Measurements from ENCODE around the gene RDX. TPM values are rescaled to one million over a fixed set of nuclear protein-coding genes. Genes with fewer than 3 reads are reported as not detected.

RDX gene
- total RNA-seq, 1 experiment from 2014 or later: 77.4 TPM

DNA sequence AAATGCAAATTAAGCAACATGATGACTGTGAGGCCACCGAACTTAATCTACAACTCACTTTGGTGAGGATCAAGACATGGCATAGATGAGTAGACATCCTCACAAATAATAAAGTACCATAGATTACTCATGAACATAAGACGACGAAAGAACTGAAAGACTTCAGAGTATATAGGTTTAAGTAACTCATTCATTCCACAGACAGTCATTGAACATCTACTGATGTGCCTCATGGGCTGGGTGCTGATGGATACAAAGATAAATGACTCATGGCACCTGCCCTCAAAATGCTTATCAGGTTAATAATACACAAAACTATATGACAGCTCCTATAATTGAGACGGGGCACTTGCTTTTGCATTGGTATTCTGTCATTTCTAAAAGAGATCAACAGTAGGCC is 139.9 kb downstream of the RDX start (continued):
- TF ChIP-seq, protein P1, sequence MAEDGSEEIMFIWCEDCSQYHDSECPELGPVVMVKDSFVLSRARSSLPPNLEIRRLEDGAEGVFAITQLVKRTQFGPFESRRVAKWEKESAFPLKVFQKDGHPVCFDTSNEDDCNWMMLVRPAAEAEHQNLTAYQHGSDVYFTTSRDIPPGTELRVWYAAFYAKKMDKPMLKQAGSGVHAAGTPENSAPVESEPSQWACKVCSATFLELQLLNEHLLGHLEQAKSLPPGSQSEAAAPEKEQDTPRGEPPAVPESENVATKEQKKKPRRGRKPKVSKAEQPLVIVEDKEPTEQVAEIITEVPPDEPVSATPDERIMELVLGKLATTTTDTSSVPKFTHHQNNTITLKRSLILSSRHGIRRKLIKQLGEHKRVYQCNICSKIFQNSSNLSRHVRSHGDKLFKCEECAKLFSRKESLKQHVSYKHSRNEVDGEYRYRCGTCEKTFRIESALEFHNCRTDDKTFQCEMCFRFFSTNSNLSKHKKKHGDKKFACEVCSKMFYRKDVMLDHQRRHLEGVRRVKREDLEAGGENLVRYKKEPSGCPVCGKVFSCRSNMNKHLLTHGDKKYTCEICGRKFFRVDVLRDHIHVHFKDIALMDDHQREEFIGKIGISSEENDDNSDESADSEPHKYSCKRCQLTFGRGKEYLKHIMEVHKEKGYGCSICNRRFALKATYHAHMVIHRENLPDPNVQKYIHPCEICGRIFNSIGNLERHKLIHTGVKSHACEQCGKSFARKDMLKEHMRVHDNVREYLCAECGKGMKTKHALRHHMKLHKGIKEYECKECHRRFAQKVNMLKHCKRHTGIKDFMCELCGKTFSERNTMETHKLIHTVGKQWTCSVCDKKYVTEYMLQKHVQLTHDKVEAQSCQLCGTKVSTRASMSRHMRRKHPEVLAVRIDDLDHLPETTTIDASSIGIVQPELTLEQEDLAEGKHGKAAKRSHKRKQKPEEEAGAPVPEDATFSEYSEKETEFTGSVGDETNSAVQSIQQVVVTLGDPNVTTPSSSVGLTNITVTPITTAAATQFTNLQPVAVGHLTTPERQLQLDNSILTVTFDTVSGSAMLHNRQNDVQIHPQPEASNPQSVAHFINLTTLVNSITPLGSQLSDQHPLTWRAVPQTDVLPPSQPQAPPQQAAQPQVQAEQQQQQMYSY (CRISPR knock-in tag; IDR thresholded peaks at IDR 0.05): no peak
- TF ChIP-seq RORB (CRISPR knock-in tag; IDR thresholded peaks at IDR 0.05) (no peak), HMGA2 (CRISPR knock-in tag; IDR thresholded peaks at IDR 0.05) (no peak), ETV6 (CRISPR knock-in tag; IDR thresholded peaks at IDR 0.05) (no peak), GABPB1 (CRISPR knock-in tag; IDR thresholded peaks at IDR 0.05) (no peak)
- TF ChIP-seq, protein P2, sequence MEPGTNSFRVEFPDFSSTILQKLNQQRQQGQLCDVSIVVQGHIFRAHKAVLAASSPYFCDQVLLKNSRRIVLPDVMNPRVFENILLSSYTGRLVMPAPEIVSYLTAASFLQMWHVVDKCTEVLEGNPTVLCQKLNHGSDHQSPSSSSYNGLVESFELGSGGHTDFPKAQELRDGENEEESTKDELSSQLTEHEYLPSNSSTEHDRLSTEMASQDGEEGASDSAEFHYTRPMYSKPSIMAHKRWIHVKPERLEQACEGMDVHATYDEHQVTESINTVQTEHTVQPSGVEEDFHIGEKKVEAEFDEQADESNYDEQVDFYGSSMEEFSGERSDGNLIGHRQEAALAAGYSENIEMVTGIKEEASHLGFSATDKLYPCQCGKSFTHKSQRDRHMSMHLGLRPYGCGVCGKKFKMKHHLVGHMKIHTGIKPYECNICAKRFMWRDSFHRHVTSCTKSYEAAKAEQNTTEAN (CRISPR knock-in tag; IDR thresholded peaks at IDR 0.05): no peak

DNA sequence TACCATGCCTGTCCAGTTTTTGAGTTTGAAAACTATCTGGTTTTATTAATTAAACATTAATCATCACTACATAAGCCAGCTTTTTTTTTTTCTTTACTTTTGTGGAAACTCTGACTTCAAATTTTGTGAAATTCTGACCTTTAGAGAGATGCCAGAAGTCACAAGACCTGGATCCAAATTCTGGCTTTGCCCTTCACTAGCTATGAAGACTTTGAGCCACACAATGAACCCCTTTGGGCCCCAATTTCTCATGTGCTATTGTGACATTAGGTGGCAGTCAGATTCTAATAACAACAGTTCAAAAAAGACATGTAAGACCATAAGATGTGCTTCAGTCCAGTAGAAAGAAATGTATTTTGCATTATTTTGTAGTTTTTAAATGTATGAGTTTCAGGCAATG is 142.9 kb downstream of the RDX start:
- Mint-ChIP-seq H3K4me1 (peaks cover 6% of the 10 kb centered on the region), H3K9me3 (no peaks in the 10 kb centered on the region), H3K36me3 (no peaks in the 10 kb centered on the region), H3K4me3 (no peak overlapping the region), H3K27me3 (ENCODE audit: low read depth) (no peaks in the 10 kb centered on the region), H3K27ac (no peak overlapping the region)
- POLR2A ChIA-PET: no interaction called here
- CTCF ChIA-PET: no interaction called here
- ATAC-seq (no peak), DNase-seq (ENCODE audit: low spot score) (no peak)
- TF ChIP-seq, protein P3, sequence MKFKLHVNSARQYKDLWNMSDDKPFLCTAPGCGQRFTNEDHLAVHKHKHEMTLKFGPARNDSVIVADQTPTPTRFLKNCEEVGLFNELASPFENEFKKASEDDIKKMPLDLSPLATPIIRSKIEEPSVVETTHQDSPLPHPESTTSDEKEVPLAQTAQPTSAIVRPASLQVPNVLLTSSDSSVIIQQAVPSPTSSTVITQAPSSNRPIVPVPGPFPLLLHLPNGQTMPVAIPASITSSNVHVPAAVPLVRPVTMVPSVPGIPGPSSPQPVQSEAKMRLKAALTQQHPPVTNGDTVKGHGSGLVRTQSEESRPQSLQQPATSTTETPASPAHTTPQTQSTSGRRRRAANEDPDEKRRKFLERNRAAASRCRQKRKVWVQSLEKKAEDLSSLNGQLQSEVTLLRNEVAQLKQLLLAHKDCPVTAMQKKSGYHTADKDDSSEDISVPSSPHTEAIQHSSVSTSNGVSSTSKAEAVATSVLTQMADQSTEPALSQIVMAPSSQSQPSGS (CRISPR knock-in tag; IDR thresholded peaks at IDR 0.05; ENCODE audit: borderline replicate concordance, low read depth): no peak
- TF ChIP-seq, protein P4, sequence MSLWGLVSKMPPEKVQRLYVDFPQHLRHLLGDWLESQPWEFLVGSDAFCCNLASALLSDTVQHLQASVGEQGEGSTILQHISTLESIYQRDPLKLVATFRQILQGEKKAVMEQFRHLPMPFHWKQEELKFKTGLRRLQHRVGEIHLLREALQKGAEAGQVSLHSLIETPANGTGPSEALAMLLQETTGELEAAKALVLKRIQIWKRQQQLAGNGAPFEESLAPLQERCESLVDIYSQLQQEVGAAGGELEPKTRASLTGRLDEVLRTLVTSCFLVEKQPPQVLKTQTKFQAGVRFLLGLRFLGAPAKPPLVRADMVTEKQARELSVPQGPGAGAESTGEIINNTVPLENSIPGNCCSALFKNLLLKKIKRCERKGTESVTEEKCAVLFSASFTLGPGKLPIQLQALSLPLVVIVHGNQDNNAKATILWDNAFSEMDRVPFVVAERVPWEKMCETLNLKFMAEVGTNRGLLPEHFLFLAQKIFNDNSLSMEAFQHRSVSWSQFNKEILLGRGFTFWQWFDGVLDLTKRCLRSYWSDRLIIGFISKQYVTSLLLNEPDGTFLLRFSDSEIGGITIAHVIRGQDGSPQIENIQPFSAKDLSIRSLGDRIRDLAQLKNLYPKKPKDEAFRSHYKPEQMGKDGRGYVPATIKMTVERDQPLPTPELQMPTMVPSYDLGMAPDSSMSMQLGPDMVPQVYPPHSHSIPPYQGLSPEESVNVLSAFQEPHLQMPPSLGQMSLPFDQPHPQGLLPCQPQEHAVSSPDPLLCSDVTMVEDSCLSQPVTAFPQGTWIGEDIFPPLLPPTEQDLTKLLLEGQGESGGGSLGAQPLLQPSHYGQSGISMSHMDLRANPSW (CRISPR knock-in tag; conservative IDR thresholded peaks at IDR 0.05; ENCODE audit: low read depth): no peak
- TF ChIP-seq ZNF416 (CRISPR knock-in tag; IDR thresholded peaks at IDR 0.05): no peak
- TF ChIP-seq, protein P5, sequence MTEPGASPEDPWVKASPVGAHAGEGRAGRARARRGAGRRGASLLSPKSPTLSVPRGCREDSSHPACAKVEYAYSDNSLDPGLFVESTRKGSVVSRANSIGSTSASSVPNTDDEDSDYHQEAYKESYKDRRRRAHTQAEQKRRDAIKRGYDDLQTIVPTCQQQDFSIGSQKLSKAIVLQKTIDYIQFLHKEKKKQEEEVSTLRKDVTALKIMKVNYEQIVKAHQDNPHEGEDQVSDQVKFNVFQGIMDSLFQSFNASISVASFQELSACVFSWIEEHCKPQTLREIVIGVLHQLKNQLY (CRISPR knock-in tag; IDR thresholded peaks at IDR 0.05): no peak
- TF ChIP-seq, protein P6, sequence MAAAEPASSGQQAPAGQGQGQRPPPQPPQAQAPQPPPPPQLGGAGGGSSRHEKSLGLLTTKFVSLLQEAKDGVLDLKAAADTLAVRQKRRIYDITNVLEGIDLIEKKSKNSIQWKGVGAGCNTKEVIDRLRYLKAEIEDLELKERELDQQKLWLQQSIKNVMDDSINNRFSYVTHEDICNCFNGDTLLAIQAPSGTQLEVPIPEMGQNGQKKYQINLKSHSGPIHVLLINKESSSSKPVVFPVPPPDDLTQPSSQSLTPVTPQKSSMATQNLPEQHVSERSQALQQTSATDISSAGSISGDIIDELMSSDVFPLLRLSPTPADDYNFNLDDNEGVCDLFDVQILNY (CRISPR knock-in tag; IDR thresholded peaks at IDR 0.05): no peak
- TF ChIP-seq, protein P7, sequence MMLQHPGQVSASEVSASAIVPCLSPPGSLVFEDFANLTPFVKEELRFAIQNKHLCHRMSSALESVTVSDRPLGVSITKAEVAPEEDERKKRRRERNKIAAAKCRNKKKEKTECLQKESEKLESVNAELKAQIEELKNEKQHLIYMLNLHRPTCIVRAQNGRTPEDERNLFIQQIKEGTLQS (CRISPR knock-in tag; conservative IDR thresholded peaks at IDR 0.05): no peak
- TF ChIP-seq EMX1 (CRISPR knock-in tag; IDR thresholded peaks at IDR 0.05): no peak
- TF ChIP-seq, protein P8, sequence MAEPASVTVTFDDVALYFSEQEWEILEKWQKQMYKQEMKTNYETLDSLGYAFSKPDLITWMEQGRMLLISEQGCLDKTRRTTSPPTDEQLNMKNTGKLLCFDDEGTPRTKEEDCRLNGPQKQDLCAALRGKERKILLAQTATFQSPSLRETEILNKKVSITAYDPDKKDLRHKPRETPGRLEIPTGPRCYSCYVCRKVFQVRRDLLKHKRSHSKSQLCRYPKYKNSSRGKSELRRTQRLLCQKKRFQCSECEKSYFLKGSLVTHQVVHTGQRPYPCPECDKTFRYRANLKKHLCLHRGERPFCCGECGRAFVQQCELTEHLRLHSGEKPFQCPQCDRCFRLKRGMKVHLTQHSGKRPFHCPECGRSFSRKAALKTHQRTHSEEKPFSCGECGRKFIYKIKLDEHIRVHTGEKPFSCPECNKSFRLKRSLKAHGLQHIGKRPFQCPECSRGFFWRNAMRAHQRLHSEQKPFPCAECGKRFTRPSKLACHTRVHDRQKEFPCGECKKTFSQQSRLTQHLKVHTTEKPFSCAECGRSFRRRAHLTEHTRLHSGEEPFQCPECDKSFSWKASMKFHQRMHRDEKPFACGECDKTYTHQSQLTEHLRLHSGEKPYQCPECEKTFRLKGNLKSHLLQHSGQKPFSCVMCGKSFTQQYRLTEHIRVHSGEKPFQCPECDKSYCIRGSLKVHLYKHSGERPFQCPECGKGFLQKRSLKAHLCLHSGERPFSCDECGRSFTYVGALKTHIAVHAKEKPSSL (CRISPR knock-in tag; conservative IDR thresholded peaks at IDR 0.05): no peak
